Activated naive CD8-positive, alpha-beta T cell treated with anti-CD3 and anti-CD28 coated beads, Interleukin-2, amount 50 U/mL, for 24 hours (primary cell): ENCODE data around the gene TMEM273.

ENCODE experiments used
- ATAC-seq: fragments of 150-1000 bp; cut with Tn5 transposase; one replicate; pipeline ENCODE4 v1.10.0; 2021
- DNase-seq: peaks from one replicate; pipeline ENCODE4 v3.0.0; 2021
- H3K27ac Mint-ChIP-seq: one replicate; pipeline ENCODE4 v1.8.0; 2021; ENCODE audit warnings: mild to moderate bottlenecking, mixed read lengths
- H3K27me3 Mint-ChIP-seq: one replicate; pipeline ENCODE4 v1.8.0; 2021; ENCODE audit warnings: mixed read lengths
- H3K36me3 Mint-ChIP-seq: one replicate; pipeline ENCODE4 v1.8.0; 2021; ENCODE audit warnings: low read depth, mixed read lengths
- H3K4me1 Mint-ChIP-seq: one replicate; pipeline ENCODE4 v1.8.0; 2021; ENCODE audit warnings: mixed read lengths
- H3K4me3 Mint-ChIP-seq: one replicate; pipeline ENCODE4 v1.8.0; 2021; ENCODE audit warnings: mild to moderate bottlenecking, moderate library complexity, mixed read lengths
- H3K9me3 Mint-ChIP-seq: one replicate; pipeline ENCODE4 v1.8.0; 2021; ENCODE audit warnings: mixed read lengths

Gene TMEM273

GRCh38 chr10:49107887-49108267, 80.3 kb downstream of the TMEM273 start:
- DNase-seq: no peak
- ATAC-seq: no peak
- H3K36me3 Mint-ChIP-seq: no peaks in the 10 kb centered on the region
- H3K27me3 Mint-ChIP-seq: peaks cover 13% of the 10 kb centered on the region
- no peak overlapping the region for H3K4me3 Mint-ChIP-seq
- H3K27ac Mint-ChIP-seq: no peak overlapping the region
- no peaks in the 10 kb centered on the region for H3K4me1 Mint-ChIP-seq
- no peaks in the 10 kb centered on the region for H3K9me3 Mint-ChIP-seq

- Mint-ChIP-seq H3K36me3 (no peaks in the 10 kb centered on the region), H3K9me3 (no peaks in the 10 kb centered on the region), H3K27me3 (peaks cover 16% of the 10 kb centered on the region), H3K27ac (no peak overlapping the region), H3K4me1 (no peaks in the 10 kb centered on the region), H3K4me3 (no peak overlapping the region)
- DNase-seq (no peak), ATAC-seq (no peak)
Measured at GRCh38 chr10:49107111-49107886, 80.9 kb downstream of the TMEM273 start.

- Mint-ChIP-seq H3K4me3 (no peak overlapping the region), H3K27me3 (peaks cover 19% of the 10 kb centered on the region), H3K9me3 (no peaks in the 10 kb centered on the region)
Measured at GRCh38 chr10:49106451-49106850, 81.7 kb downstream of the TMEM273 start.

GRCh38 chr10:49105076-49105475, 83.1 kb downstream of the TMEM273 start:
- no peaks in the 10 kb centered on the region for H3K4me1 Mint-ChIP-seq
- no peaks in the 10 kb centered on the region for H3K9me3 Mint-ChIP-seq
- DNase-seq (no peak), ATAC-seq (no peak)
- no peak overlapping the region for H3K4me3 Mint-ChIP-seq
- H3K27me3 Mint-ChIP-seq: peaks cover 19% of the 10 kb centered on the region
- H3K36me3 Mint-ChIP-seq: no peaks in the 10 kb centered on the region
- no peak overlapping the region for H3K27ac Mint-ChIP-seq

More at GRCh38 chr10:49106451-49106850, 81.7 kb downstream of the TMEM273 start:
- ATAC-seq (no peak), DNase-seq (no peak)
- Mint-ChIP-seq H3K36me3 (no peaks in the 10 kb centered on the region), H3K27ac (no peak overlapping the region), H3K4me1 (no peaks in the 10 kb centered on the region)
